A549 treated with CpdA at 1 μM for 4 hours (cell line): ENCODE measurements around the gene MSX1. TPM values are rescaled to one million over a fixed set of nuclear protein-coding genes. Genes with fewer than 3 reads are reported as not detected.

Experiments used
- total RNA-seq: library from RNA; stranded (reverse); fragments of 200-300 nt; extraction: Qiagen RNA extraction; gene quantifications from 5 replicates; pipeline ENCODE4 v1.2.3, GENCODE V29; 2022; ENCODE audit warnings: low read depth

MSX1 gene
- 8.0 to 12.9 TPM (median 11.8 TPM) in 5 replicates for total RNA-seq

DNA sequence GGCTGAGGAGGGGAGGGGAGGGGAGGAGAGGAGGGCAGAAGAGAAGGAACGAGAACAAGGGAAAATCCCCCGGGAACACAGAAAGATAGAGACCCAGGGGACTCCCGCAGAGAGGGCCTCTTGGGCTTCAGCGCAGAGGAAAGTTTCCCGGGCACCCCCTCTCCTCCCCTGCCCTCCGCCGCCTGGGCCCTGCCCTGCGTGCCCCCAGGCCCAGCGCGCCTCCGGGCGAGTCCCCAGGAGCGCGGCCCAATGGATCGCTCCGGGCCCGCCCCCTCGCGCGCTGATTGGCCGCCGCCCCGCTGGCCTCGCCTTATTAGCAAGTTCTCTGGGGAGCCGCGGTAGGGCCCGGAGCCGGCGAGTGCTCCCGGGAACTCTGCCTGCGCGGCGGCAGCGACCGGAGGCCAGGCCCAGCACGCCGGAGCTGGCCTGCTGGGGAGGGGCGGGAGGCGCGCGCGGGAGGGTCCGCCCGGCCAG lies at the start of gene MSX1:
Gene MSX1, plus strand, starts transcription at position 341 of the 474 bp plus-strand sequence. CDS start 235 bp downstream, outside the sequence.

Other genes with a start within 250 kb of the MSX1 start
- gene CYTL1, start 159.8 kb downstream of the MSX1 start, total RNA-seq: not detected in 5 replicates
- 20.5 to 23.6 TPM (median 21.6 TPM) in 5 replicates for gene STK32B, start 191.8 kb downstream of the MSX1 start, total RNA-seq